Jurkat, Clone E6-1 (cell line): ENCODE results near the gene ANKRD34B. TPM values are rescaled to one million over a fixed set of nuclear protein-coding genes. Genes with fewer than 3 reads are reported as not detected.
"Not testable (repeated sequence)": the region's sequence is repeated elsewhere in the genome, so short reads cannot be mapped to it uniquely, and the experiment has no call there.

Experiments
- DNase-seq: peaks from one replicate; pipeline ENCODE4 v3.0.0-alpha.2; 2011; ENCODE audit warnings: low read depth, low spot score
- H3K4me3 ChIP-seq: 2 replicates; pipeline ENCODE4 v1.5.1; 2011; ENCODE audit warnings: mild to moderate bottlenecking, low read length, control low read depth, moderate library complexity
- polyA plus RNA-seq: library from polyadenylated mRNA; unstranded; fragments of >200 nt; gene quantifications from one replicate; pipeline ENCODE4 v1.2.1, GENCODE V29; 2012; ENCODE audit warnings: missing spikeins; ENCODE audit not compliant: insufficient read length, insufficient read depth

ANKRD34B gene
- polyA plus RNA-seq = 0.37 TPM

GRCh38 chr5:80569961-80570786 lies at the start of gene ANKRD34B:
Gene ANKRD34B, minus strand, starts transcription at chr5:80570280. Its CDS starts 10,261 bp downstream, at chr5:80560019.
- DNase-seq = peak; percentile 3
- no peak within 1 kb of the TSS for H3K4me3 ChIP-seq

- H3K4me3 ChIP-seq = no peak overlapping the region
- DNase-seq = no peak
Observed at GRCh38 chr5:80619086-80619485, 49.0 kb upstream of the ANKRD34B start.

- no peak overlapping the region for H3K4me3 ChIP-seq
- DNase-seq = no peak
Observed at GRCh38 chr5:80618438-80618837, 48.4 kb upstream of the ANKRD34B start.

- DNase-seq = no peak
- H3K4me3 ChIP-seq = no peak overlapping the region
Observed at GRCh38 chr5:80615266-80615914, 45.3 kb upstream of the ANKRD34B start.

- no peak overlapping the region for H3K4me3 ChIP-seq
- no peak for DNase-seq
Observed at GRCh38 chr5:80609692-80610091, 39.6 kb upstream of the ANKRD34B start.

GRCh38 chr5:80608731-80609130 lies 38.7 kb upstream of the ANKRD34B start:
- no peak for DNase-seq
- H3K4me3 ChIP-seq = no peak overlapping the region

- H3K4me3 ChIP-seq = no peak overlapping the region
- DNase-seq = no peak
Observed at GRCh38 chr5:80607832-80608231, 37.8 kb upstream of the ANKRD34B start.

- DNase-seq = no peak
- H3K4me3 ChIP-seq = no peak overlapping the region
Observed at GRCh38 chr5:80607343-80607742, 37.3 kb upstream of the ANKRD34B start.

- DNase-seq = no peak
Observed at GRCh38 chr5:80600943-80601693, 31.0 kb upstream of the ANKRD34B start.

GRCh38 chr5:80597500-80597899 lies 27.4 kb upstream of the ANKRD34B start:
- H3K4me3 ChIP-seq = no peak overlapping the region
- DNase-seq = no peak

More at GRCh38 chr5:80600943-80601693, 31.0 kb upstream of the ANKRD34B start:
- no peak overlapping the region for H3K4me3 ChIP-seq

- H3K4me3 ChIP-seq = no peak overlapping the region
- no peak for DNase-seq
Observed at GRCh38 chr5:80594810-80595209, 24.7 kb upstream of the ANKRD34B start.

GRCh38 chr5:80592761-80593160 lies 22.7 kb upstream of the ANKRD34B start:
- DNase-seq = no peak
- no peak overlapping the region for H3K4me3 ChIP-seq

GRCh38 chr5:80592105-80592504 lies 22.0 kb upstream of the ANKRD34B start:
- no peak for DNase-seq
- no peak overlapping the region for H3K4me3 ChIP-seq

GRCh38 chr5:80591352-80591751 lies 21.3 kb upstream of the ANKRD34B start:
- DNase-seq = no peak
- no peak overlapping the region for H3K4me3 ChIP-seq

GRCh38 chr5:80590766-80591165 lies 20.7 kb upstream of the ANKRD34B start:
- DNase-seq = no peak
- H3K4me3 ChIP-seq = no peak overlapping the region

GRCh38 chr5:80588858-80589540 lies 18.9 kb upstream of the ANKRD34B start:
- no peak overlapping the region for H3K4me3 ChIP-seq
- no peak for DNase-seq

GRCh38 chr5:80584770-80585169 lies 14.7 kb upstream of the ANKRD34B start:
- no peak for DNase-seq

GRCh38 chr5:80580291-80580690 lies 10.2 kb upstream of the ANKRD34B start:
- H3K4me3 ChIP-seq, DNase-seq: not testable (repeated sequence)

More at GRCh38 chr5:80584770-80585169, 14.7 kb upstream of the ANKRD34B start:
- no peak overlapping the region for H3K4me3 ChIP-seq

- no peak overlapping the region for H3K4me3 ChIP-seq
- no peak for DNase-seq
Observed at GRCh38 chr5:80579050-80579449, 9.0 kb upstream of the ANKRD34B start.
